NCI-H146 treated with DMSO at 0.1 percent for 48 hours (cell line): ENCODE results near the gene ZSWIM1.
"Not testable (repeated sequence)": the region's sequence is repeated elsewhere in the genome, so short reads cannot be mapped to it uniquely, and the experiment has no call there.

Source experiments
- DNase-seq: peaks from one replicate; lab custom pipeline; 2025; ENCODE audit not compliant: unreplicated experiment; lab: John Stamatoyannopoulos, UW

ZSWIM1 gene

DNA sequence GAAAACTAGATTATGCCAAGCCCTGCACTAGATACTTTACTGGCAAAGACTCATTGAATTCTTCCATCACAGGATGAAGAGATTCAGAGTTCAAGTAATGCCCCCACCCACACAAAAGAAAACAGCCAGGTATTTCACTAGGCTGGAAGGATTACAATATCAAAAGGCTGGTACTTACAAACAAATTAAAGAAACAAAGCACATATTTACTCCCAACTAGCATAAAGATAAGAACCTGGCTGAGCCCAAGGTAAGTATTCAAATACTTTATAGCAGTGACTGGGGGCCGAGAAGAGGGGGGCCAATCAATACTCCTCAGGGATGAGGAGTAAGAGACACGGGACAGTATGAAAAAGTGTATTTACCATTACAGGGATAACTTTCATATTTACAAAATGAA, 27.5 kb upstream of the ZSWIM1 start:
- no peak for DNase-seq

DNA sequence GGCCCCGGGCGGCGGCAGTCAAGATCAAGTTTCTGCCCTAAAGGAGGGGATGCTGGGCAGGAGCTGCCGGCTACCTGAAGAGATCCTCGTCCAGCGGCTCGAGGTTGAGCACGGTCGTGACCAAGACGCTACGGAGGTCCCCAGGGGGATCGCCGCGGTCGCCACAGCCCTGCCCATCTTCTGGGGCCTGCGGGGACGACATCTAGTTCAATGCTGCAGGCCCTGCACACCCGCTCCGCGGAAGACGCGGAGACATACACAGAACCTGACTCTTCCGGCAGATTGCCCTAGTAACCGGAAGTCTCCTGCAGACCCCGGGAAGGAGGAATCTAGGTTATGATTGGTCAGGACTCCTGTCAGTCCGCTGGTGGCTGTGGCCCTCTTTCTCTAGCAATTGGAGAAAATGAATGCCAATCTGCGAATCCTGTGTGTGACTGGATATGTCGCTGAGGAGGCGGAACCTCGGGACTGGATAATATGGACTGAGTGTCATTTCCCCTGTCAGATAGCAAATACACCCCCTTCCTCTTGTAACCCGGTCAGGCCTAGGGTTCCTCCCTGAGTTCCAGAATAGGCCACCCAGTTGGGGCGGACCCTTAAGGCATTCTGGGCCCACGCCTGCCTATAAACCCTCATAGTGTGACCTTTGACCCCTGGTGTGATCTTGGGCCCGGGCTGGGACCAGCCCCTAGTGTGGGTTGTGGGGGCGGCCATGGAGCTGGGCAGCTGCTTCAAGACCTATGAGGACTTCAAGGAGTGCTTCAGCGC, 23.7 kb upstream of the ZSWIM1 start, which contains the start of the genes ACOT8 and ZSWIM3:
Gene ACOT8 (minus strand): TSS at position 279 of the 768 bp plus-strand sequence. CDS start 77 bp downstream, at position 202.
Gene ZSWIM3 (plus strand): TSS at position 501 of the 768 bp plus-strand sequence. CDS start 212 bp downstream, at position 713.
- peak; percentile 100 for DNase-seq

DNA sequence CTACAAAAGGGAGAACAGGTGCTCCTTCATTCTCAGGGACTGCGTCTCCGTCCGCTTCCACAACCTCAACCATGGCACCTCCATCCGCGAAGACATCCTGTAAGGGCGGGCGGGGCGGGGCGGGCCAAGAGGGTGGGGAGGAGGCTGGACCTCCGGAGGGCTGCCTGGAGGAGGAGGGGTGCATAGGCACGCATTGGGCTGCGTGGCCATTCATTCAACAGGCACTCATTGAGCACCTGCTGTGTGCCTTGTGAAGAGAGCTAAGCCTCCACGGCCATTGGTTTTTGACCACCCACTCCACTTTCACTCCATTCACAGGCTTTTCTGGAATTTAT, 23.2 kb upstream of the ZSWIM1 start:
- no peak for DNase-seq

DNA sequence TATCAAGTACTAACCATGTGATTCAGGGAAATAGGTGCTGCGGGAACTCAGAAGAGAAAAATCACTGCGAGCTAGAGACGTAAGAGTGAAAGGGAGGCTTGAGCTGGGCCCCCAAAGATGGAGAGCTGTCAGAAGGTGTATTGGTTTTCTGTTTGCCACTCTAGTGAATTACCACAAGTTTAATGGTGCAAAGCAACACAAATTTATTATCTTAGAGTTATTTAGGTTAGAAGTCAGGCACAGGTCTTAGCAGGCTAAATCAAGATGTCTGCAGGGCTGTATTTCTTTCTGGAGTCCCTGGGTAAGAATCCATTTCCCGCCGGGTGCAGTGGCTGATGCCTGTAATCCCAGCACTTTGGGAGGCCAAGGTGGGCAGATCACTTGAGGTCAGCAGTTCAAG, 21.1 kb upstream of the ZSWIM1 start:
- DNase-seq: no peak

DNA sequence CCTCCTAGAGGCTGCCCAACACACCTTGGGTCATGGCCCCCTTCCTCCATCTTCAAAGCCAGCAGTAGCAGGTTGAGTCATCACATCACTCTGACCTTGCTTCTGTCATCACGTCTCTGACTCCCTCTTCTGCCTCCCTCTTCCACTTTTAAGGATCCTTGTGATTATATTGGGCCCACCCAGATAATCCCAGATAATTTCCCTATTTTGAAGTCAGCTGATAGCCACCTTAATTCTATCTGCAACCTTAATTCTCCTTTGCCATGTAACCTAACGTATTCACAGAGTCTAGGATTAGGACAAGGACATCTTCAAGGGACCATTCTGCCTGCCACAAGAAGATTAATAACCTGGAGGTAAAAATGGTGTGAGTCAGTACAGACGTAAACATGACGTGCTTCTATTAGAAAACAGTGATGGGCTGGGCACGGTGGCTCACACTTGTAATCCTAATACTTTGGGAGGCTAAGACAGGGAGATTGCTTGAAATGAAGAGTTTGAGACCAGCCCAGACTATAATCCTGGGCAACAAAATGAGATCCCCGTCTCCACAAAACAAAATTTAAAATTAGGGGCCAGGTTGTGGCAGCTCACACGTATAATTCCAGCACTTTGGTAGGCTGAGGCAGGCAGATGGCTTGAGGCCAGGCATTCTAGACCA, 20.3 kb upstream of the ZSWIM1 start:
- DNase-seq: no peak

DNA sequence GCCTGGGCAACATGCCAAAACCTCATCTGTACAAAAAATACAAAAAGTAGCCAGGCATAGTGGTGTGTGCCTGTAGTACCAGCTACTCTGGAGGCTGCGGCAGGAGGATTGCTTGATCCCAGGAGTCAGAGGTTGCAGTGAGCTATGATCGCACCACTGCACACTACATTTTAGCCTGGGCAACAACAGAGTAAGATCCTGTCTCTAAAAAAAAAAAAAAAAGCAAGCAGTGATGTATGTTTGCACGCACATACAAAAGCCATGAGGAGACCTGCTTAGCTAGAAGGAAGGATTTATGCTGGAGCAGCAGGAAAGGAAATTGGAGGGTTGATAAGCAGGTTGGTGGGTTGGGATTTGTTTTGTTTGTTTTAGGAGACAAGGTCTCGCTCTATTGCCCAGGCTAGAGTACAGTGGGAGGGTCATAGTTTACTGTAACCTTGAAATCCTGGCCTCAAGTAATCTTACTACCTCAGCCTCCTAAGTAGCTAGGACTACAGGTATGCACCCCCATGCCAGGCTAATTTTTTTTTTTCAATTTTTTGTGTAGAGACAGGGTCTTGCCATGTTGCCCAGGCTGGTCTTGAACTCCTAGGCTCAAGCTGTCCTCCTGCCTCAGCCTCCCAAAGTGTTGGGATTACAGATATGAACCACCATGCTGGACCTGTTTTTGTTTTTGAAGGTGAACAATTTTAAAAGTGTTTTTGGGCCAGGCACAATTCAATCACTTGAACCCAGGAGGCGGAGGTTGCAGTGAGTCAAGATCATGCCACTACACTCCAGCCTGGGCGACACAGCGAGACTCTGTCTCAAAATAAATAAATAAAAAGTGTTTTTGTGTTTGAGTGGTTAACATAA, 19.6 kb upstream of the ZSWIM1 start:
- DNase-seq: no peak

DNA sequence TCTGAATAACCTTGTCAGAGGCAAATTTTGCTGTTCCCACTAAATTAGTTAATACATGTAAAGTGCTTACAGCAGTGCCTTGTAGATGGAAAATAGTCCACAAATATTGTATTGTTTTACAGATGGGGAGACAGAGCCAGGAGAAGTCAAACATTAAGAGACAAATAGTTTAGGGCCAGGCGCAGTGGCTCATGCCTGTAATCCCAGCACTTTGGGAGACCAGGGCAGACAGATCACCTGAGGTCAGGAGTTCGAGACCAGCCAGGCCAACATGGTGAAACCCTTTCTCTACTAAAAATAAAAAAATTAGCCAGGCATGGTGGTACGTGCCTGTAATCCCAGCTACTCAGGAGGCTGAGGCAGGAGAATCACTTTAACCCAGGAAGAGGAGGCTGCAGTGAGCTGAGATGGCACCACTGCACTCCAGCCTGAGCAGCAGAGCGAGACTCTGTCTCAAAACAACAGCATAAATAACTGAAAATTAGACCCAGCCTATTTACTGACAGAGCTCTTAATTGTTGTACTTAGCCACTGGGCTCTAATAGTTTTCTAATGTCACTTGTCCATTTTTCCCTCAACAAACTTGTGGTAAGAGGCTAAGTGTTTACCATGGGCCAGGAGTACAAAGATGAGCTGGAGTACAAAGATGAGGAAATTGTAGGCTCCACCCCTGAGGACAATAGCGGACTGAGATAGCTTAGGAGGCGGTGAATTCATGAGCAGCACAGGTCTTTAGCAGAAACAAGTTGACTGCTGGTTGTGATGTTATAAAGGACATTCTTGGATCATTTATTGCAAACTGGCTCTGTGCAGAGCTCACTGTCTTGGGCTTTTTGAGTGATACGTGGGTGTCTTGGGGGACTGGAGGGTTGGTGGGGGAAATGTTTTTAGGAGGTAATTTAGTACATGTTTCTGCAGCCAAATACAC, 17.2 kb upstream of the ZSWIM1 start:
- no peak for DNase-seq

DNA sequence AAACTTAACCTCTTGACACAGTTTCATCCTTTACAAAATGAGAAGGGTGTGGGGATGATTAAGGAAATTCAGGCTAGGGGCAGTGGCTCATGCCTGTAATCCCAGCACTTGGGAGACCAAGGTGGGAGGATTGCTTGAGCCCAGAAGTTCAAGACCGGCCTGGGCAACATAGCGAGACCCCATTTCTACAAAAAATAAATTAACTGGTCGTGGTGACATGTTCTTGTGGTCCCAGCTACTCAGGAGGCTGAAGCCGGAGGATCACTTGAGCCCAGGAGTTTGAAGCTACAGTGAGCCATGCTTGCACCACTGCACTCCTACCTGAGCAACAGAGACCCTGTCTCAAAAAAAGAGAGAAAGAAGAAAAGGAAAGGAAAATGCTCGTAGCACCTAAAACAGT, 14.6 kb upstream of the ZSWIM1 start:
- DNase-seq: no peak

DNA sequence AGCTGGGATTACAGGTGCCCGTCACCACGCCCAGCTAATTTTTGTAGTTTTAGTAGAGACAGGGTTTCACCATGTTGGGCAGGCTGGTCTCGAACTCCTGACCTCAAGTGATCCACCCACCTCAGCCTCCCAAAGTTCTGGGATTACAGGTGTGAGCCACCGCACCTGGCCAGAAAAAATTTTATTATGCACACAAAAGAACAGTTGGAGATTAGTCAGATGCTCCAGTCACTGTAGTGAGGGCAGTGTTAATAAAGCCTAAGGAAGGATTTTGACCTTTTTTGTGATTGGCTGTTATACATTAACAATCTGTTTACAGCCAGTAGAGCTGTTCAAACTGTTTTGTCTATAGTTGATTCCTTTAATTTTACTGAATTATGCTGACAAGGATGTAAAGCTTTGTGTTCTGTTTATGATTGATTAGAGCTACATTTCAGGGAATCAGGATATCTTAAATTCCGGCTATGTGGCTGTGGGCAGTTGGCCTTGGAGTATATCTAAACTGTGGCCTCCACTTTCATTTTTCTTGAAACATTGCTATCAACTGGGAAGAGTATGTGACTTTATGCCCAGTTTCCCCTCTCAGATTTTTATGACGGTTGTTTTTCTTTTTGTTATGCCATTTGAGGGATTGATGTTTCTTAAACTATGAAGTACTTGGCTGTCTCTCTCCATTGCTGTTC, 13.8 kb upstream of the ZSWIM1 start:
- no peak for DNase-seq

DNA sequence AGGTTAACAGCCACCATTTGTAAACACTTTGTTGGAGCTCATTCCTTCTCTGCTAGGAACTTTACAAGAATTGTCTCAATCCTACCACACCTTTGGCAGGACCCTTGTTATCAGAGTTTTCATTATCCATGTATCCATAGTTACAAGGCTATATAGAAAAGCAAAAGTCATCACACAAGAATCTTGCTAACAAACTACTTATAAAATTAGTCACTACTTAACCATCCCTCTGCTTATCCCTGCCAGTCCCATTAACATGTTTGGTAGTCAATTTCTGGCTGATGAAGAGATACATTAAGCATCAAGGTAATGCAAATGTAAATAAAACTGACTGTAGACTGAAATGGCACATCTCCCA, 13.2 kb upstream of the ZSWIM1 start:
- no peak for DNase-seq

DNA sequence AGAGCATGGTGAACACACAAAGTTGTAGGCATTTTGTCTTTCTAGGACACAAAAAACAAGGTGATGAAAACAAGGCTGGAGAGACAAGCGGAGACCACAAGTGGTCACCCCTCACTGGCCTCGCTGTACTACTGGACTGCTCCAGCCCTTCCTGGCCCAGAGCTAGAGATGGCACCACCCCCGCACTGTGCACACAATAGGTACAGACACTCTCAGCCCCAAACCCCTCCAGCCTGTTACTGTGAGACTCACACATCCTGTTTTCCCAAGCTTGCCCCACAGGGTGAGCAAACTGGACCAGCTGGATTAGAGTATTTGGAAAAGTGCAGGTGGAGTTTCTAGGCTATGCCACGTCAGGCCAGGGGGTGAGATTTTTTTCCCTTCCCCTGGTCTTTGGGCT, 8.4 kb upstream of the ZSWIM1 start:
- DNase-seq: no peak

DNA sequence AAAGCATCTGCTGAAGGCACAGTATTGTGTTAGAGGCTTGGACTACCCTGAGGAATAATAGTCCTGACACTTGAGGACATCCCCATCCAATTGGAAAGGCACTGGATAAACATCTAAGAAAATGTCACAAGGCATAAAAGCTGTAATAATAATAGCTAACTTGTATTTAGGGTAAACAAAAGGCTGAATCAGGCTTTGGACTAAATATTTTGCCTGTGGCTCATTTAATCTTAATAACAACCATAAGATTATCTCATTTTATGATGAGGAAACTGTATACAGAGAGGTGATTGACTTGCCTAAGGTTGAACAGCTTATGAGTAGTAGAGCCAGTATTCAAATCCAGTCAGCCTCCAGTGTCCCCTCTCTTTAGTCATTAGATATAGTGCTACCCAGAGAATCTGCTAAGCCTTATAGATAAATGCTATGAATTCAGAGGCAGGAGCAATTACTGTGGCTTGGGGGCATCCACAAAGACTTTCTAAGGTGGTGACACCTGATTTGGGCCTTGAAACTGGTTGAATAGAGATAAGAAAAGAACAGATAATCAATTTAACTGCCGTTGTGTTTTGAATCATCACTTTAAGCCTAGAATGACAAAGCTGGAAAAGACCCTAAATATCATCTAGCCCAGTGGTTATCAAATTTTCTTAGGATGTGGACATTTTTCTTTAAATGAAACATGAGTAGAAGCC, 7.5 kb upstream of the ZSWIM1 start:
- DNase-seq: no peak

DNA sequence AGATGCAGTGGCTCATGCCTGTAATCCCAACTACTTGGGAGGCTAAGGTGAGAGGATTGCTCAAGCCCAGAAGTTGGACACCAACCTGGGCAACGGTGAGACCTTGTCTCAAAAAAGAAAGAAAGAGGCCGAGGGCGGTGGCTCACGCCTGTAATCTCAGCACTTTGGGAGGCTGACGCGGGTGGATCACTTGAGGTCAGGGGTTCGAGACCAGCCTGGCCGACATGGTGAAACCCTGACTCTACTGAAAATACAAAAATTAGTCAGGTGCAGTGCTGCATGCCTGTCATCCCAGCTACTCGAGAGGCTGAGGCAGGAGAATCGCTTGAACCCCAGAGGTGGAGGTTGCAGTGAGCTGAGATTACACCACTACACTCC, 6.9 kb upstream of the ZSWIM1 start:
- not testable (repeated sequence) for DNase-seq

DNA sequence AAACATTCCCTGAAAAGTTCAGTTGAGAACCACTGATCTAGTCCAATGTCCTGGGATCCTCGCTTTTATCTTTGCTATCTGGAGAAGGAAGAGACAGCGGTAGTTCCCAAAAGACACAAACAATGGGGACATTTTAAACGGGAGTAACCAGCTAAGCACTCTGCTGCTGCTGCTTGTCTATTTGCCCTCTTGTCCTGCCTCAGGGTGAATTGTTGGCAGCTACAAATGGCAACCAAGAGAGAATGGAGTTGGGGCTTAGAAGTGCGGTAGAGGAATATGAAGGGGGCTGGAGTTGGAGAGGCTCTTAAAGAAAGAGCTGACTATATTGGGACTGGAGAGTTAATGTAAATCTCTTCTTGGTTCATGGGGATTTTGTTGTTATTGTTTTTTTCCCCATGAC, 6.5 kb upstream of the ZSWIM1 start:
- DNase-seq: no peak

DNA sequence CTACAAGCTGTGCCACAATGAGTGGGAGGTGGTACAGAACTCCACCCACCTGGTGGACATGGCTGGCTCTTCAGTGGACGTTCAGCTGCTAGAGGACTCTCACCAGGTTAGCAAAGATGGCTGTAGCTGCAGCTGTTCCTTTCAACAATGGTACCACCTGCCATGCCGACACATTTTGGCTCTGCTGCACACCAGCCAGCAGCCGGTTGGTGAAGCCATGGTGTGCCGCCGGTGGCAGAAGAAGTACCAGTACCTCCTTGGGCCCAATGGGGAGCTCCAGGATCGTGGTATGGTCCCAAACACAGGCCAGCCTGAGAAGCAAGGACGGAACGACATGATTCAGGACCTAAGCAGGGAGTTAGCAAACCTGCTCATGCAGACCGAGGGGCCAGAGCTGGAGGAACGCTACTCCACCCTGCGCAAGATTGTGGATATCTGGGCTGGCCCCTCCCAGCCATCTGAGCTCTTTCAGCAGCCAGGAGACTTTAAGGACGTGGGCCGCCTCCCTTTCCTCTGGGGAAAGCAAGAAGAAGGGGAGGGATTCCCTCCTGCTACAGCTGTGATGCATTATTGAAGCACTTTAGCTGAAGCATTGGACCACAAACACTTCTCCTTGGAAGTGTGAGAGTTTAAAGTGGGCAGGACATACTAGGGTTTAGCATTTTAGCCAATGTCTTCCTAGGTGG, 2.8 kb upstream of the ZSWIM1 start:
- no peak for DNase-seq

DNA sequence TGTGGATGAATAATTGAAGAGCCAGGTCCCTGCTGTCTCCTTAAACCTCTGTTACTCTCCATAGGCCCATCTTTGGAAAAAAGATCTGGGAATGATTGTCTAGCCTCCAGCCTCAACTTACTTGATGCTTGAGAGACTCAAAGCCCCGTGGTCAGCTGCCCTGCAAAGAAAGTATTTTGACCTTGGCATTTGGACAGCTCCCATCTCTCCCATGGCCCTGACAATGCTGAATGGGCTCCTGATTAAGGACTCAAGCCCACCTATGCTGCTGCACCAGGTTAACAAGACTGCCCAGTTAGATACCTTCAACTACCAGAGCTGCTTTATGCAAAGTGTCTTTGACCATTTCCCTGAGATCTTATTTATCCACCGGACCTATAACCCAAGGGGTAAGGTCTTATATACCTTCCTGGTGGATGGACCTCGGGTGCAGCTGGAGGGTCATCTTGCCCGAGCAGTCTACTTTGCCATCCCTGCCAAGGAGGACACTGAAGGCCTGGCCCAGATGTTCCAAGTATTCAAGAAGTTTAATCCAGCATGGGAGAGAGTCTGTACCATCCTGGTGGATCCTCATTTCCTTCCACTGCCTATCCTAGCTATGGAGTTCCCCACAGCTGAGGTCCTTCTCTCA, 1.6 kb downstream of the ZSWIM1 start:
- DNase-seq: no peak

DNA sequence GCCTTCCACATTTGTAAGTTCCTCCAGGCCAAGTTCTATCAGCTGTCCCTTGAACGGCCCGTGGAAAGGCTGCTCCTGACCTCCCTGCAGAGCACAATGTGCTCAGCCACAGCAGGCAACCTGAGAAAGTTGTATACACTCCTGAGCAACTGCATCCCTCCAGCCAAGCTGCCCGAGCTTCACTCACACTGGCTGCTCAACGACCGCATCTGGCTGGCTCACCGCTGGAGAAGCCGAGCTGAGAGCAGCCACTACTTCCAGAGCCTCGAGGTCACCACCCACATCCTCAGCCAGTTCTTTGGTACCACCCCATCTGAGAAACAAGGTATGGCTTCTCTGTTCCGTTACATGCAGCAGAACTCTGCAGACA, 2.1 kb downstream of the ZSWIM1 start:
- no peak for DNase-seq

DNA sequence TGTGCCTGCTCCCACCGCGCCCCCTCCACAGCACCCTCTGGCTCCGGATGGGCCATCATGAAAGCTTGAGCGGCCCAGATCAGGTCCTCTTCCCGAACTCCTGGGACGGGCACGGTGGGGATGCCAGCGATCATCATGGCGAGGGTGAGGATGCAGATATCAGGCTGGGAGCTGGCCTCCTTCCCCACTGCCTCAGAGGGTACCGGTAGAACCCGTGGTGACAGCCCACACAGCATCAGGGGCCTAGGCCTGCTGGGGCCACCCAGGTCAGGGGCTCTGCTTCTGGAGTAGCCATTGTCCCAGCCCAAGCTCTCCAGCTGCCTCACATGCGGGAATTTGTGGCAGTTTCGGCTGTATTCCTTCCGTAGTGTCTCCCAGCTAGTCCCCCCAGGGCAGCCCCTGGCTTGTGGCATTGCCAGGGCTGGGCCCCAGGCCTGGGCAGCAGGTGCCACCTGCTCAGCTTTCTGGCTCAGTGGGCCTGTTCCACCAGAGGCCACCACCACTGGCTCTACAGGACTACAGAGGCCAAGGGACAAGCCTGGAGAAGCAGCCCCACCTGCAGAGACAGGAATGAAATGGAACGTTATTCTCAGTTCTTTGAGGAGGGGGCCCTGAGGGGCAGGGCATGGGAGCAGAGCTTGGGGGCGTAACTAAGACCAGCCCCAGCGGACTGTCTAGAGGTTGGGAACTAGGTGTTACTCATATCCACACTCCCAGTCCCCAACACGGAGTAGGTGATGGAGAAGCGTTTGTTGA, 5.7 kb downstream of the ZSWIM1 start:
- DNase-seq: no peak
